Right atrium auricular region (tissue), 2 donors: ENCODE data around the gene CHKB. TPM values are rescaled to one million over a fixed set of nuclear protein-coding genes. Genes with fewer than 3 reads are reported as not detected.
A peak's percentile ranks its signal among the peaks of the same experiment; 100 is the strongest.

ENCODE experiments used
- DNase-seq: peaks from one replicate; pipeline ENCODE4 v3.0.0-alpha.2; 2019; ENCODE audit warnings: low spot score
- H3K27ac ChIP-seq, 2 donors: fragments of 200-600 bp; sonication (generic); 1 replicate in 1 of 2; 2 replicates in 1 of 2; pipeline ENCODE4 v1.5.1; 2016 to 2019
- H3K27me3 ChIP-seq, 2 donors: fragments of 200-600 bp; sonication (generic); one replicate each; pipeline versions ENCODE4 v1.5.1 to v1.6.0; 2017 to 2019
- H3K36me3 ChIP-seq: fragments of 200-600 bp; sonication (generic); one replicate; pipeline ENCODE4 v1.5.1; 2016
- H3K4me1 ChIP-seq, 2 donors: fragments of 200-600 bp; sonication (generic); one replicate each; pipeline versions ENCODE4 v1.5.1 to v1.6.0; 2017 to 2019
- H3K4me3 ChIP-seq, 2 donors: fragments of 200-600 bp; sonication (generic); 1 replicate in 1 of 2; 2 replicates in 1 of 2; pipeline ENCODE4 v1.5.1; 2017 to 2019; ENCODE audit warnings: mild to moderate bottlenecking in 1 of 2, moderate library complexity in 1 of 2
- H3K9me3 ChIP-seq, 2 donors: fragments of 200-600 bp; sonication (generic); one replicate each; pipeline ENCODE4 v1.5.1; 2019
- total RNA-seq, 2 donors: library from RNA; depleted of rRNA; stranded (reverse); fragments of >200 nt; gene quantifications; one replicate each; pipeline ENCODE4 v1.1.0, GENCODE V29; 2016
- TF ChIP-seq, protein P1 (sequence below), 2 donors: fragments of 200-600 bp; sonication (generic); IDR thresholded peaks; one replicate each; pipeline ENCODE4 v1.5.1; 2019; ENCODE audit warnings: antibody characterized with exemption in 2 of 2

Gene CHKB
- total RNA-seq = 10 to 100 TPM; 25.1 to 29.5 TPM

DNA sequence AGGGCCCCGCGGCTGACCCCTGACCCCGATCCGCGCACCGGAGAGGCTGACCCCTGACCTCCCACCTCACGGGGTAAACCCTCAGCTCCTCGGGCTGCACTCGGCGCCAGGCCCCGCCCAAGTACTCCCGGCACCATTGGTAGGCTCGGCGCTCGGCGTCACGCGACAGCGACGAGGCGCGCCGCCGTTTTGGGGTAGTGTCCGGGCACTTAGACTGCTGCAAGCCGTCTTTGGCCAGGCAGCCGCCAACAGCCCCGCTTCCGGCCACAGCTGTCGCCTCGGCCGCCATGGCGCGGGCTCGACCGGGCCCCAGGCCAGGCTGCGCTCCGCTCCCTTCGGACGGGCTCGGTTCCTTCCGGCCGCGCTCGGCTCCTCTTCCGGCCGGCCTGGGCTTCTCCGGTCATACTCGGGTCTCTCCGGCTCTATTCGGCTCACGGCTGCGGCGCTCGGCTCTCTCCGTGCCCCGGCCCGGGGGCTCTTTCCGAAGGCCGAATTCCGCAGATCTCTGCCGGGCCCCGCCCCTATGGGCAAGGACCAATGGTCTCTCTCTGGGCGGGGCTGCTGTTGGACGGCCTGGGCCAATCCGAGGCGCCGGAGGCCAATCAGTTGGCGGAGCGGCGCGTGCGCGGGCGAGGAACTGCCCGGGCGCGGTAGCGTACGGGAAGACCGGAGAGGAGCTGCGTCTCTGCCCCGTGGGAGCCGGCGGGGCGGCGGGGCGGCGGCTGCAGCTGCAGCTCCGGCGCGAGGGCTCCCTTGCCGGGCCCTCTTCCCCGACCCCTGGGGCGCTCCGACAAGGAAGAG lies at the start of gene CHKB:
Gene CHKB (minus strand): TSS at position 357 of the 801 bp plus-strand sequence. CDS start 68 bp downstream, at position 289.
- Histone ChIP-seq H3K36me3 (no peaks in the 10 kb centered on the region), H3K4me1 (peaks cover 0 to 40% of the 10 kb centered on the region in 2 donors), H3K27me3 (no peaks in the 10 kb centered on the region), H3K9me3 (no peaks in the 10 kb centered on the region), H3K4me3 (peak within 1 kb of the TSS; percentile 69 to 85), H3K27ac (peak within 1 kb of the TSS; percentile 96 to 98)
- peak; percentile 98 for DNase-seq
- TF ChIP-seq, protein P1, sequence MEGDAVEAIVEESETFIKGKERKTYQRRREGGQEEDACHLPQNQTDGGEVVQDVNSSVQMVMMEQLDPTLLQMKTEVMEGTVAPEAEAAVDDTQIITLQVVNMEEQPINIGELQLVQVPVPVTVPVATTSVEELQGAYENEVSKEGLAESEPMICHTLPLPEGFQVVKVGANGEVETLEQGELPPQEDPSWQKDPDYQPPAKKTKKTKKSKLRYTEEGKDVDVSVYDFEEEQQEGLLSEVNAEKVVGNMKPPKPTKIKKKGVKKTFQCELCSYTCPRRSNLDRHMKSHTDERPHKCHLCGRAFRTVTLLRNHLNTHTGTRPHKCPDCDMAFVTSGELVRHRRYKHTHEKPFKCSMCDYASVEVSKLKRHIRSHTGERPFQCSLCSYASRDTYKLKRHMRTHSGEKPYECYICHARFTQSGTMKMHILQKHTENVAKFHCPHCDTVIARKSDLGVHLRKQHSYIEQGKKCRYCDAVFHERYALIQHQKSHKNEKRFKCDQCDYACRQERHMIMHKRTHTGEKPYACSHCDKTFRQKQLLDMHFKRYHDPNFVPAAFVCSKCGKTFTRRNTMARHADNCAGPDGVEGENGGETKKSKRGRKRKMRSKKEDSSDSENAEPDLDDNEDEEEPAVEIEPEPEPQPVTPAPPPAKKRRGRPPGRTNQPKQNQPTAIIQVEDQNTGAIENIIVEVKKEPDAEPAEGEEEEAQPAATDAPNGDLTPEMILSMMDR (IDR thresholded peaks at IDR 0.05) = no peak

- no peak for DNase-seq
- Histone ChIP-seq H3K36me3 (no peaks in the 10 kb centered on the region), H3K27me3 (no peaks in the 10 kb centered on the region), H3K9me3 (no peaks in the 10 kb centered on the region), H3K4me1 (peaks cover 0 to 23% of the 10 kb centered on the region in 2 donors), H3K4me3 (no peak overlapping the region), H3K27ac (no peak overlapping the region)
- TF ChIP-seq, protein P1 (IDR thresholded peaks at IDR 0.05) = no peak
Measured at GRCh38 chr22:50630376-50630775, 47.7 kb upstream of the CHKB start.

DNA sequence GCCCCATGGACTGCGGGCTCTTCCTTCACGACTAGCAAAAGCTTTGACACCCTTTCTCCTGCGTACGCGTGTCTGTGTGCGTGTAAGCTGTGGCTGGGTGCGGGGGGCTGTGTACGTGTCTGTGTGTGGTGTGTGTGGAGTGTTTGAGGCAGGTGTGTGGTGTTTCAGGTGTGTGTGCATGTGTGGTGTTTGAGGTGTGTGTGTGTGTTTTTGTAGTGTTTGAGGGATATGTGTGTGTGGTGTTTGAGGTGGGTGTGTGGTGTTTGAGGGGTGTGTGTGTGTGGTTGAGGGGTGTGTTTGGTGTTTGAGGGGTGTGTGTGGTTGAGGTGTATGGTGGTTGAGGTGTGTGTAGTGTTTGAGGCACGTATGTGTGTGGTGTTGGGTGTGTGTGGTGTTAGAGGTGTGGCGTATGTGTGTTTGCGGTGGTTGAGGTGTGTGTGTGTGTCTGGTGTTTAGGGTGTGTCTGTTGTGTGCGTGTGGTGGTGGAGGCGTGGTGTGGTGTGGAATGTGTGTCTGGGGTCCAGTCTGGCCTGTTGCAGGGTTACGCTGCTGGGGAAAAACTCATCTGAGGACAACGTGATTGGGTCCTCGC lies 46.0 kb upstream of the CHKB start:
- Histone ChIP-seq H3K27ac (peak overlapping the region; percentile 72 to 77), H3K36me3 (no peaks in the 10 kb centered on the region), H3K4me1 (peaks cover 0 to 23% of the 10 kb centered on the region in 2 donors), H3K4me3 (peak overlapping the region; percentile 78), H3K9me3 (no peaks in the 10 kb centered on the region), H3K27me3 (no peaks in the 10 kb centered on the region)
- TF ChIP-seq, protein P1 (IDR thresholded peaks at IDR 0.05) = no peak
- DNase-seq = no peak

DNA sequence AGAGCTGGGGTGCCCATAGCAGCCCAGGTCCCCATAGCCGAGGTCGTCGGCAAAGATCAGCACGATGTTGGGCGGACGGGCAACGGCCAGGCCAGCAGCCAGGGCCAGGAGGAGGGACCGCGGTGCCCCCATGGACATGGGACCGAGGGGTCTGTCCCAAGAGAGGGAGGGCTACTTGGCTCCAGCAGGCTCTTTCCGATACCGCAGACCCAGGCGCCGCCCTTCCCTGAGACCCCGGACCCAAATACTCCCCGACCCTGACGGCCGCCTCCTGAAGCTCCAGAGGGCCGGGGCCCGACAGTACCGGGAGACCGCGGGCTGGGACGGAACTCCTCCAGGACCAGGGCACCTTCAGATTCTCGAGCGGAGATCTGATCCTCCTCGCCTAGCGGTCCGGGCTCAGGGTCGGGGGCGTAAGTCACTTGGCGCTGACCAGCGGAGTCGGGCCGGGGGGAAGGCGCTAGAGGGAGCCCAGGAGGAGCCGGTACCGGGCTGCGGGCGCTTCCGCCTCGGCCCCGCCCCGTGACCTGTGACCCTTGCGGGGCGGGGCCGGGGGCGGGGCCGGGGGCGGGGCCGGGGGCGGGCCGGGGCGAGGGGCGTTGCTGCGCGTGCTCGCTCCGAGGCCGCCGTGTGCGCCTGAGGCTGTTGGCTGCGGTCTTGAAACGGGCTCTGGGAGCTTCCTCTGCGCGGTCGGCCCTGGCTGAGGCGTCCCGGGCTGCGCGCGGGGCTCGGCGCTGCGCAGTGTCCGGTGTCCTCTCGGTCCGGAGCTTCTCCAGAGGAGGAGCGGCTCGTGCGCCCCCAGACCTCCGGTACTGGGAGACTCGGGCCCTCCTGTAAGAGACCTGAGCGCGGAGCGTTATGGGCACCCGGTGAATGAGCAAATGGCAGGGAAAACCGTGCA lies 45.2 kb upstream of the CHKB start, which contains the start of gene ARSA:
Gene ARSA (minus strand): TSS at position 511 of the 901 bp plus-strand sequence. CDS start 373 bp downstream, at position 138.
- DNase-seq = peak; percentile 79
- TF ChIP-seq, protein P1 (IDR thresholded peaks at IDR 0.05) = peak in 1 of 2 donors; percentile 60
- peaks cover 0 to 23% of the 10 kb centered on the region in 2 donors for H3K4me1 ChIP-seq
- H3K4me3 ChIP-seq = peak within 1 kb of the TSS; percentile 78
- peak within 1 kb of the TSS; percentile 77 to 78 for H3K27ac ChIP-seq
- H3K9me3 ChIP-seq = no peaks in the 10 kb centered on the region
- H3K27me3 ChIP-seq = no peaks in the 10 kb centered on the region
- no peaks in the 10 kb centered on the region for H3K36me3 ChIP-seq

- Histone ChIP-seq H3K9me3 (no peaks in the 10 kb centered on the region), H3K36me3 (no peaks in the 10 kb centered on the region), H3K4me3 (peak overlapping the region; percentile 78), H3K27ac (peak overlapping the region; percentile 77 to 78), H3K27me3 (no peaks in the 10 kb centered on the region), H3K4me1 (peaks cover 0 to 31% of the 10 kb centered on the region in 2 donors)
- TF ChIP-seq, protein P1 (IDR thresholded peaks at IDR 0.05) = no peak
- DNase-seq = no peak
Measured at GRCh38 chr22:50626850-50627641, 44.4 kb upstream of the CHKB start.
